ENCODE measurements around the gene ITGA5. TPM values are rescaled to one million over a fixed set of nuclear protein-coding genes. Genes with fewer than 3 reads are reported as not detected.
A peak's percentile ranks its signal among the peaks of the same experiment; 100 is the strongest.

ITGA5 gene
- total and polyA plus RNA-seq, 2 experiments from 2014 or later = 52.6 to 55.8 TPM

GRCh38 chr12:54387114-54387467 is 32.0 kb downstream of the ITGA5 start:
- H3K9me3 ChIP-seq (ENCODE audit: low read depth) = no peaks in the 10 kb centered on the region
- peak overlapping the region; percentile 83 for H3K27ac ChIP-seq
- no peak overlapping the region for H3K4me3 ChIP-seq
- H3K27me3 ChIP-seq = no peaks in the 10 kb centered on the region
- no peaks in the 10 kb centered on the region for H3K36me3 ChIP-seq
- TF ChIP-seq CTCF (IDR thresholded peaks at IDR 0.05; ENCODE audit: low read depth, low read length) = no peak
- no peak for DNase-seq (ENCODE audit: low read depth in 1 of 2, low spot score in 1 of 2)
- peaks cover 60% of the 10 kb centered on the region for H3K4me1 ChIP-seq (ENCODE audit: low read depth)

DNA sequence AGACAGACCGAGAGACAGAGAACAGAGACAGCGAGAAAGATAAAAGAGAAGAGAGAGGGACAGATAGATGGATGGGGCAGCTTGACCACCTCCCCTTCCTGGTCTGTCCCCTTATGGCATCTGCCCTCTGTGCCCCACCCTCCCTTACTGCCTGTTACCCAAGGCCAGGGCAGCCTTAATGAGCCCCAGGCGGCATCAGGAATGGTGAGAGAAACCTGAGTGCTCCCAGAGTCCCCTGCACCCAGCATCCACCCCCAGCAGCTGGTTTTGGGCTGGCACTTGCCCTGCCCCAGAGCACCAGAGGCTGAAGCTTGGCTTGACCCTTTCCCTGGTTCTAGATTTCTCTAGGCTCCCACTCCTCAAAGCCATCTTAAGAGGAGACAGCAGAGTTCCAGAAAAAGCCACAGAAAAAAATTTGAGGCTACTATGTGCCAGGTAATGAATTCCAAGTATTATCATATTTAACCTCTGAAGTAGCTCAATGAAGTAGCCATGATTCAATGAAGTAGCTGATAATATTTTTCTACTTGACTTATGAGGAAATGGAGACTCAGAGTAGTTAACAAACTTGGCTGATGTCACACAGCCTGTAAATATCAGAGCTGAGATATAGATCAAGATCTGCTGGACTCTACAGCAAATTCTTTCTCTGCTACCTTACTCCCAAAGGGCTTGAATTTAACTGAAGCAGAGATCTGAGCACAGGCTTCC is 32.5 kb downstream of the ITGA5 start:
- peak overlapping the region; percentile 83 for H3K27ac ChIP-seq
- H3K4me3 ChIP-seq = no peak overlapping the region
- no peaks in the 10 kb centered on the region for H3K27me3 ChIP-seq
- H3K36me3 ChIP-seq = no peaks in the 10 kb centered on the region
- H3K9me3 ChIP-seq (ENCODE audit: low read depth) = no peaks in the 10 kb centered on the region
- no peak for DNase-seq (ENCODE audit: low read depth in 1 of 2, low spot score in 1 of 2)
- no peak for TF ChIP-seq CTCF (IDR thresholded peaks at IDR 0.05; ENCODE audit: low read depth, low read length)
- H3K4me1 ChIP-seq (ENCODE audit: low read depth) = peaks cover 60% of the 10 kb centered on the region

- Histone ChIP-seq H3K27me3 (no peaks in the 10 kb centered on the region), H3K36me3 (no peaks in the 10 kb centered on the region), H3K27ac (no peak overlapping the region), H3K4me1 (ENCODE audit: low read depth) (peaks cover 59% of the 10 kb centered on the region), H3K9me3 (ENCODE audit: low read depth) (no peaks in the 10 kb centered on the region), H3K4me3 (no peak overlapping the region)
- no peak for DNase-seq (ENCODE audit: low read depth in 1 of 2, low spot score in 1 of 2)
- no peak for TF ChIP-seq CTCF (IDR thresholded peaks at IDR 0.05; ENCODE audit: low read depth, low read length)
Observed at GRCh38 chr12:54385251-54385914, 33.7 kb downstream of the ITGA5 start.

DNA sequence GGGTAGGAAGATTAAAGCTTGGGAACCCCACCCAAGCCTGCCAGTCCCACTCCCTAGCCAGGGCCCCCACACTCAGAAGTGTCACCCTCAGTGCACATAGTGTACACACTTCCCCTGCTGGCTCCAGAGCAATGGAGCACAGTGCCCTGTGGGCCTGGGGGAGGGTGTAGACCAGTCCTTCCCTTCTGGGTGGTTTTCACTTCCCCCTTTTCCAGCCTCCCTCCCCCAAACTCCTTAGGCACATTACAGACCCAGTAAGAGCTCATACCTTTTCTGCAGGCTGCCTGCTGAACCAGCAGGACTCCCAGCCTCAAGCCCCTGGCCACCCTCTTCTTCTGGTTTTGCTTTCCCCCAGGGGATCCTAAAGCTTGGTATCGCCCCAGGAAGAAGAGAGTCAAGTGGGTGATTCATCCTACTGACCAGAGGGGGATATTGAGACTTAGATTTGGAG is 34.5 kb downstream of the ITGA5 start, which contains the start of gene ZNF385A:
Gene ZNF385A (minus strand): TSS at position 143 of the 451 bp plus-strand sequence. CDS start 219 bp downstream, outside the sequence.
- no peak for DNase-seq (ENCODE audit: low read depth in 1 of 2, low spot score in 1 of 2)
- Histone ChIP-seq H3K9me3 (ENCODE audit: low read depth) (no peaks in the 10 kb centered on the region), H3K4me1 (ENCODE audit: low read depth) (peaks cover 53% of the 10 kb centered on the region), H3K4me3 (no peak within 1 kb of the TSS), H3K27me3 (no peaks in the 10 kb centered on the region), H3K27ac (no peak within 1 kb of the TSS), H3K36me3 (no peaks in the 10 kb centered on the region)
- TF ChIP-seq CTCF (IDR thresholded peaks at IDR 0.05; ENCODE audit: low read depth, low read length) = no peak

DNA sequence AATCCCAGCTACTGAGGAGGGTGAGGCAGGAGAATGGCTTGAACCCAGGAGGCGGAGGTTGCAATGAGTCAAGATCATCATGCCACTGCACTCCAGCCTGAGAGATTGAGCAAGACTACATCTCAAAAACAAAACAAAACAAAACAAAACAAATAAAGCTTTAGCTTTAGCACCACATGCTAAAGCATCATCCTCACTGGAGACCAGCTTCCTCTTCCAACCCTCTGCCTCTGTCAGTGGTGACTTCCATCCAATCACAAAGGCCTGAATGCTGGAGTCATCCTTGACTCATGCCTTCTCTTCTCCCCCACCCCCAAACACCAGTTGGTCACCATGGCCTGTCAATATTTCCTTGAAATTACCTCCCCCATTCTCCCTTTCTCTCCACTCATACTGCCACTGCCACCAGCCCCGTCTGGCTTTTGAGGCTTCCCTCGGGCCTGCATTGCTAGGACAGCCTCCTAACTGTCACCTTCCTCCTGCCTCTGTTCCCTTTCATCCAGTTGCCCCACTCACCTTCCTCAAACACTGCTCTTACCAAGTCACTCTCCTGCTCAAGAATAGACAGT is 35.9 kb downstream of the ITGA5 start:
- peak in 1 of 2 donors; percentile 50 for DNase-seq (ENCODE audit: low read depth in 1 of 2, low spot score in 1 of 2)
- TF ChIP-seq CTCF (IDR thresholded peaks at IDR 0.05; ENCODE audit: low read depth, low read length) = no peak
- H3K4me1 ChIP-seq (ENCODE audit: low read depth) = peaks cover 49% of the 10 kb centered on the region

More for the DNA sequence above, 35.9 kb downstream of the ITGA5 start:
- H3K27ac ChIP-seq = no peak overlapping the region
- H3K4me3 ChIP-seq = no peak overlapping the region
- H3K9me3 ChIP-seq (ENCODE audit: low read depth) = no peaks in the 10 kb centered on the region
- H3K36me3 ChIP-seq = no peaks in the 10 kb centered on the region
- H3K27me3 ChIP-seq = no peaks in the 10 kb centered on the region

Data from cardiac muscle cell (in vitro differentiated cells and primary cell).